ENCODE results near the gene SYNM.

DNA sequence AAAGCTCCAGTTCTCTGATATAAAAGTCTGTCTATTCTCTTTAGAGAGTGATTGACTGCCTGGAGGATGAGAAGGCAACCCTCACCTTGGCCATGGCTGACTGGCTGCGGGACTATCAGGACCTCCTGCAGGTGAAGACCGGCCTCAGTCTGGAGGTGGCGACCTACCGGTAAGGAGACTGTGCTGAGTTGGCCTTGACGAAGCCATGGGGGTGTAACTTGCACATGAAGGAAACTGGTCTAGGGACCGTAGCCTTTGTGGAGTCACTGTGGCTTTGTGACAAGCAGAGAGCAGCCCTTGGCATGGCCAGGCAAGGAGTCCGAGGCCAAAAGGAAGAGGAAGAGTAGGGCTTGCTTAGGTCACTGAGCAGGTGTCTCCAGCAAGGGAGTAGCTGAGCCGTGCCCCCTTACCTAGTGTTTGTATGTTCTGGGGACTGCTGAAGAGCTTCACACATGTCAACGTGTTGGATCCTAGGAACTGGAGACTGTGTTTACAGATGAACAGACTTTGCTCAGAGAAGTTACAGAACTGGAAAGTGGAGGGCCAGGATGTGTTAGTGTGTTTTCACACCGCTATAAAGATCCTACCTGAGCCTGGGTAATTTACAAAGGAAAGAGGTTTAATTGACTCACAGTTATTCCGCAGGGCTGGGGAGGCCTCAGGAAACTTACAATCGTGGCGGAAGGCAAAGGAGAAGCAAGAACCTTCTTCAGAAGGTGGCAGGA, 8.8 kb downstream of the SYNM start:
- TF ChIP-seq CTCF (IDR thresholded peaks at IDR 0.05; ENCODE audit: low read length) (no peak), EZH2 (optimal IDR thresholded peaks at IDR 0.05; ENCODE audit: low read depth, low read length) (no peak)
